H1 (cell line): Measurements from ENCODE around the gene N4BP3.

Source experiments
- KDM1A ChIP-seq: fragments of 200-600, 300-600 bp; sonication (generic); IDR thresholded peaks from 2 replicates; pipeline ENCODE4 v1.7.1; 2016; ENCODE audit warnings: mild to moderate bottlenecking, low read length, borderline replicate concordance
- TF ChIP-seq, protein P1 (sequence below): IDR thresholded peaks from 2 replicates; pipeline ENCODE4 v1.6.1; 2012; ENCODE audit warnings: low read length, inconsistent platforms
- TF ChIP-seq, protein P2 (sequence below), 3 experiments: IDR thresholded peaks; 1 replicate in 2 of 3; 2 replicates in 1 of 3; pipeline versions ENCODE4 v1.5.1 to v1.6.1; 2011; ENCODE audit warnings: low read length in 3 of 3, mild to moderate bottlenecking in 3 of 3, inconsistent platforms in 2 of 3, low read depth in 1 of 3, moderate library complexity in 1 of 3; ENCODE audit not compliant: insufficient read depth in 1 of 3; ENCODE audit errors: control extremely low read depth in 1 of 3

DNA sequence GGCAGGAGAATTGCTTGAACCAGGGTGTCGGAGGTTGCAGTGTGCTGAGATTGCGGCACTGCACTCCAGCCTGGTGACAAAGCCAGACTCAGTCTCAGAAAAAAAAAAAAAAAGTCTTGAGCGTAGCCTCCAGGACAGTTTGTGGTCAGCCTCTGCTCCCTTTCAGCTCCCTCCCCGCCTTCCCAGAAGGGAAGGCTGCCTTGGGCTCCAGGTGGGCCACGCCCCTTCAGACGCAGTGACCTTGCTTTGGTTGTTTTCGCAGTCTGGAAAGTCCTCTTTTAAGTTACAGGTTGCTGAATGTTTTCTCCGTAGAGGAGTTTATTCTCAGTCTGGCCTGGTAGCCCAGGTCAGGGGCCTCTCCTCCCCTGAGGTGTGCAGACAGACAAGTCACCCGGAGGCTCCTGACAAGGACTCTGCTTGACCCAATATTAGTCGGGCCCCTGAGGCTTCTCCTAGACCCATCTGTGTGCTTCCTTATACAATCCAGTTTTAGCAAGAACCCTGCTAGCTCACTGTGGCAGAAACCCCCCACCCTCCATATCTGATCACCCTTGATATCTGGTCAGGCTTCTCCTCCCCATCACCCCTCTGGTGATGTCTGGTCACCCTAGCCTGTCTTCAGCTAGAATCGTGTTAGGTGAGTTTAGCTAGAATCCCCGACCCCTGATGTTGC lies 31.6 kb upstream of the N4BP3 start:
- TF ChIP-seq, protein P1, sequence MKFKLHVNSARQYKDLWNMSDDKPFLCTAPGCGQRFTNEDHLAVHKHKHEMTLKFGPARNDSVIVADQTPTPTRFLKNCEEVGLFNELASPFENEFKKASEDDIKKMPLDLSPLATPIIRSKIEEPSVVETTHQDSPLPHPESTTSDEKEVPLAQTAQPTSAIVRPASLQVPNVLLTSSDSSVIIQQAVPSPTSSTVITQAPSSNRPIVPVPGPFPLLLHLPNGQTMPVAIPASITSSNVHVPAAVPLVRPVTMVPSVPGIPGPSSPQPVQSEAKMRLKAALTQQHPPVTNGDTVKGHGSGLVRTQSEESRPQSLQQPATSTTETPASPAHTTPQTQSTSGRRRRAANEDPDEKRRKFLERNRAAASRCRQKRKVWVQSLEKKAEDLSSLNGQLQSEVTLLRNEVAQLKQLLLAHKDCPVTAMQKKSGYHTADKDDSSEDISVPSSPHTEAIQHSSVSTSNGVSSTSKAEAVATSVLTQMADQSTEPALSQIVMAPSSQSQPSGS = no peak
- TF ChIP-seq, protein P2, sequence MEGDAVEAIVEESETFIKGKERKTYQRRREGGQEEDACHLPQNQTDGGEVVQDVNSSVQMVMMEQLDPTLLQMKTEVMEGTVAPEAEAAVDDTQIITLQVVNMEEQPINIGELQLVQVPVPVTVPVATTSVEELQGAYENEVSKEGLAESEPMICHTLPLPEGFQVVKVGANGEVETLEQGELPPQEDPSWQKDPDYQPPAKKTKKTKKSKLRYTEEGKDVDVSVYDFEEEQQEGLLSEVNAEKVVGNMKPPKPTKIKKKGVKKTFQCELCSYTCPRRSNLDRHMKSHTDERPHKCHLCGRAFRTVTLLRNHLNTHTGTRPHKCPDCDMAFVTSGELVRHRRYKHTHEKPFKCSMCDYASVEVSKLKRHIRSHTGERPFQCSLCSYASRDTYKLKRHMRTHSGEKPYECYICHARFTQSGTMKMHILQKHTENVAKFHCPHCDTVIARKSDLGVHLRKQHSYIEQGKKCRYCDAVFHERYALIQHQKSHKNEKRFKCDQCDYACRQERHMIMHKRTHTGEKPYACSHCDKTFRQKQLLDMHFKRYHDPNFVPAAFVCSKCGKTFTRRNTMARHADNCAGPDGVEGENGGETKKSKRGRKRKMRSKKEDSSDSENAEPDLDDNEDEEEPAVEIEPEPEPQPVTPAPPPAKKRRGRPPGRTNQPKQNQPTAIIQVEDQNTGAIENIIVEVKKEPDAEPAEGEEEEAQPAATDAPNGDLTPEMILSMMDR (IDR thresholded peaks at IDR 0.05; ENCODE audit: control extremely low read depth in 1 of 3, insufficient read depth in 1 of 3, low read depth in 1 of 3, low read length in 3 of 3) = no peak
- no peak for TF ChIP-seq KDM1A
